Astrocyte of the hippocampus (primary cell): ENCODE measurements around the gene HTT.

Source experiments
- DNase-seq: peaks from one replicate; pipeline ENCODE4 v3.0.0; 2011; ENCODE audit warnings: low read depth, low spot score

The HTT gene

DNA sequence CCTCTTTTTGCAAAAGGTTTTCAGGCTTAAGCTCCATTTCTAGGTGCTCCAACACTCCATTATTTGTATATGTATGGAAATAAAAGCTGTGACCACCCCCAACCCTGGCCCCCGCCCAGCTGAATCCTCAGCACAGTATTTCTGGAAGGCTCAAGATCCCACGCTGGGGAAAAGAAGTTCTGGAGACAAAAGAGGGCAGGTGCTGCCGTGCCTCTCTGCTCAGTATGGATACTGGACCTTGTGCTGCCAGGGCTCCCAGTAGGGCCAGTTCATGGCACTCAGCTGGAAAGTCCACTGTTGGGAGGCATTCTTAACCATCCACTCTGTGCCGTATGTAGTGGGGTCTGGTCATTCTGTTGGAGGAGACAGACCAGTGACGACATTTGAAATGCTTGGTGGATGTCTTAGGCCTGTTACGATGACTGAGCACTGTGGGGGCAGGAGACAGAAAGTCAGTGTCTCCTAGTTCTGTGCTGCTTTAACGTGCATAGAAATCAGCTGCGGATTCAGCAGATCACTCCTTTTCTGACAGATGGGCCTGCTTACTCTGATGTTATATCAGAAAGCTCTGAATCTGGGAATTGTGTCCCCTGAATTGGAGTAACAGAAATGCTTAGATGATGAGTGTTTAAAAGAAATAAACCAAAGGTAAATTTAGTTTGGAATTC lies 126.1 kb downstream of the HTT start:
- DNase-seq = no peak

DNA sequence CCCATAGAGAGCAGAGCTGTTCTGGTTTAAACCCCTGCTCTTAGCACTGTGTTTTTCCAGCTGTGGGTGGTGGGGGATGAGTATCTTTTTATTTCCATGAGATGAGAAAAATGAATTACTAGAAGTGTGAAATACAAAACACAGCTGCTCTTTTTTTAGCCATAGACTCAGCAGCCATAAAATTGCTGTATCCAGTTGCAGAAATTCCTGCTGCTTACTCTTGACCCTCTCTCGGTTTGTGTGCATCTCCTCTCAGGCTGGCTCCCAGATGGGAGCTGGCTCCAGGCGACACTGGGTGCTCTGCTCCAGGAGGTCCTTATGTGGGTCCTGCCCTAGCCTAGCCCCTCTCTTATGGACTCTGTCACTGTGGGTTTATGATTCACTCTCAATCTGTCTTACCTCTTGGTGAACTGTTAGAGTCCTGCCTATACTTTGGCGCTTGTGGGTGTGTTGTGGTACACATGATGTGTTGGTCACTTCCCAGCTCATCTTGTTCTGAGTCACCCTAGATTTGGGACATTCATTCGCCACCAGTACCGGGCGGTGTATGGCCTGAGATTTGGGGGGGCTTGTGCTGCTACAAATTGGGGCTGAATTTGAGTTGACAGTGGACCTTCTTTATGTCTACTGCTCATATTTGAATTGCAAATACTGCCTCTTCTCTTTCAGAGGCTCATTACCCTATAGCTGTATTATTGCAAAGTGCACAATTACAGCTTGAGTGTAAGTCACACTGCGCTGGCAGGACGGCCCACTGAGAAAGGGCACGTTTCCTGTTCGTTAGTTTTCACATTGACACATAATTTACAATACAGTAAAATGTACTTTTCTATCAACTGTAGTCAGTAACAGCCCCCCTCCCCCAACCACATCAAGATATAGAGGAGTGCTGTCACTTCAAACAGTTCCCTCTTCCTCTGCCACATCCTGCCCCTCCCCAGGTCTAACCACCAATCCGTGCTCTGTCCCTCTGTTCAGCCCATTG lies 127.5 kb downstream of the HTT start:
- DNase-seq = peak; percentile 37

DNA sequence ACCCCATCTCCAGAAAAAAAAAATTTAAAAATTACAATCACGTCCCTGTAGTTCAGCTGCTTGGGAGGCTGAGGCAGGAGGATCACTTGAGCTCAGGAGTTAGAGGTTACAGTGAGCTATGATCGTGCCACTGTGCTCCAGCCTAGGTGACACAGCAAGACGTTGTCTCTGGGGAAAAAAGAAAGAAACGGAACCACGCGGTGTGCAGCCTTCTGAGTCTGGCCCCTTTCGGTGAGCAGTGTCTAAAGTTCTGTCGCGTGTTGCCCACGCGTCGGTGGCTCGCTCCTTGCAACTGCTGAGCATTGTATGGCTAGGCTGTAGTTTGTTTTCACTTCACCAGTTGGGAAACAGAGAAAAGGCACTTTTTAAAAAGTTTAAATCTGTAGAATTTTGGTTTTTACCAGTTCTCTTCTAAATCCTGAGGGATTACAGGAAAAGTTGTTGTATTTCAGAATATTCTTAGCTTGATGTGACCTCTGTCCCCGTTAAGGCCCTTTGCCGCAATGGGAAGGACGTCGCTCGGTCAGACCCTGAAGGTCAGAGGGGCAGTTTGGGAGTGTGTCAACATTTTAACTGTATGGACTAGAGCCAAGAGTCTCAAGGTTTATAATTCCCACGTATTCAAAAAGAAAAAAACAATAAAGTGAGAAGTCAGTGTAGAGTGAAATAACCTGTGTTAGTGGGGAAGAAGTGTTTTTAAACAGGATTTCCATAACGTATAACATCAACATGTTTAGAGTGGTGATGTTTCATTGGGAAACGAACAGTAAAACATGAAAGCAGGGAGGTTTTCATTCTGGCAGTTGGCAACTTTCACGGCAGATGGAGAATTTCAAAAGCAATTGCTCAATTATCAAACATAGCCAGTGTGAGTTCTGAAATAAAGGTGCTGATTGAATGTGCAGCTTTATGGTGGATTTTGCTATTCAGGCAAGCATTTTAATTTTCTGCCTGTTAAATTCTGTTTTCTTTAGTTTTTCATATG lies 128.6 kb downstream of the HTT start:
- no peak for DNase-seq

DNA sequence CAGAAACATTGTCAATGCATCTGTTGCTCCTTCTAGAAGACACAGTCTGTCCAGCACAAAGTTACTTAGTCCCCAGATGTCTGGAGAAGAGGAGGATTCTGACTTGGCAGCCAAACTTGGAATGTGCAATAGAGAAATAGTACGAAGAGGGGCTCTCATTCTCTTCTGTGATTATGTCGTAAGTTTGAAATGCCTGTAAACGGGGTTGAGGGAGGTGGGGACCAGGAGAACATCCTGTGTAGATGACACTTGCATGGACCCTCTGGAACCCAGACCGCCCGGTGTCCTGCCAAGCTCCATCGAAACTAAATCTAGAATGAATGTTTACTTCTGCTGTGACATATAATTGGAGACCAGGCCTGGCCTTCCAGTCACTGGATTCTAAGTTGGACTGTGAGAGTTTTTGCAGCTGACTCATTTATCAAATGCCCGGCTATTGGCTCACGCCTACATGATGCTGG lies 129.5 kb downstream of the HTT start:
- peak; percentile 73 for DNase-seq

DNA sequence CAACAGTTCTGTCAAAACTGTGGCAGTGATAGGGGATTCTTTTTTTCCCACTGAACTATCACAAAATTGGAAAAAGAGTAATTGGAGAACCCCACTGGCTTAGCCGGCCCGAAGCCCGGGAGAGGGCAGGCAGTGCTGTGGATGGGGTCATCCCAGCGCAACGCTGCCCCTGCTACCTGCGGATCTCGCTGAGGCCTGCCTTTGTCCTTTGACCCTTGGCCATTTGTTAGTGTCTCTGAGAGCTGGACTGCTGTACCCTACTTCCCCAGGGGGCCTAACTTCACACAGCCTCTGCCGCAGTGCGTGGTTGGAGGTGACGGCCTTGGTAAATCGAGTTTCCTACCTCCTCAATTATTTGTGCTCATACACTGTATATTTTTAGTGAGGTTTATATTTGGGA lies 131.5 kb downstream of the HTT start:
- no peak for DNase-seq

DNA sequence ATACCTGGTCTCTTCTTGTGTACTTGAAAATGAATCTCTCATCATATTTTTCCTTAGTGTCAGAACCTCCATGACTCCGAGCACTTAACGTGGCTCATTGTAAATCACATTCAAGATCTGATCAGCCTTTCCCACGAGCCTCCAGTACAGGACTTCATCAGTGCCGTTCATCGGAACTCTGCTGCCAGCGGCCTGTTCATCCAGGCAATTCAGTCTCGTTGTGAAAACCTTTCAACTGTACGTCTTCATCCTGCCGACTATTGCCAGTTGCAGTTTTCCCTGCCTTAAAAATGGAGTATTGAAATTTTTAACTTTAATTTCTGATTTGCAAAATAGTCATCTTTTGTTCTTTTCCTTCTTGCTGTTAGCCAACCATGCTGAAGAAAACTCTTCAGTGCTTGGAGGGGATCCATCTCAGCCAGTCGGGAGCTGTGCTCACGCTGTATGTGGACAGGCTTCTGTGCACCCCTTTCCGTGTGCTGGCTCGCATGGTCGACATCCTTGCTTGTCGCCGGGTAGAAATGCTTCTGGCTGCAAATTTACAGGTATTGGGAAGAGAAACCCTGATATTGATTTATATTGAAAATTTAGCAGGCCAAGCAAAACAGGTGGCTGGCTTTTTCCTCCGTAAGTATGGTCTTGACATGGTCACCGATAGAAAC lies 132.1 kb downstream of the HTT start:
- no peak for DNase-seq

DNA sequence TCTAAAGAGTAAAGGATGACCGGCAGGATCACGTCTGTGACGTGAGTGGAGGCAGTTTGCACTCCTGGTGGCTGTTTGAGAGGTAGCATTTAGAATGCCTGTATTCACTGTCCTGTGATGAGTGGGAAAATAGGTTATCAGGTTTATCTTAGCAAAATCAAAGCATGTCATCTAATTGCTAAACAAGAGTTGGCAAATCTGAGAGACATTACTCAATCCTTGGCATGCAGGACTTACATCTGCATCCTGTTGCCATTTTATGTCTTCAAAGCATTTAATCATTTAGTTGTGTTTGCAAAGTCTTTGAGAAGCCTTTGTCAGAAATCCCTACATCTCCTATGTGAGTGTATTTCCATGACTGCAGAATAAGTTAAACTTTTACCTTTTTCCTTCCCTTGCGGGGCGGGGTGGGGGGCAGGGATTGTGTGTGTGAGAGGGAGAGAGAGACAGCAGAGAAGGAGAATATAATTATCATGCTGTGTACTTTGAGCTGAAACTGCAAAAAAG lies 133.1 kb downstream of the HTT start:
- DNase-seq = no peak

DNA sequence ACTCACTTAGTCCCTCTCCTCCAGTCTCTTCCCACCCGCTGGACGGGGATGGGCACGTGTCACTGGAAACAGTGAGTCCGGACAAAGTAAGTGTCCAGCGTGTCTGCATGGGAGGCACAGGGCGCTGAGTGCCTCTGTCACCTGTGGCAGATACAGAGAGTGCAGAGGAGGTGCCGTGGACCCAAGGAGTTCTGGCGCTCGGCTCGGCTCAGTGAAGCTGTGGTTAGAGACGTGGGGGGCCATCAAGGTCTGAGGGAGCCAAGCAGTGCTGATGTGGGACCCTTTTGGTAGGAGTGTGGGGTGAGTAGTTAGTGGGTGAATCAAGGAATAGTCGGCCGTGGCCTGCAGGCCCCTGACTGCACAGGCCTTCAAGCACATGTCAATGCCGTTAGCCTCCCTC lies 134.3 kb downstream of the HTT start:
- DNase-seq = no peak

DNA sequence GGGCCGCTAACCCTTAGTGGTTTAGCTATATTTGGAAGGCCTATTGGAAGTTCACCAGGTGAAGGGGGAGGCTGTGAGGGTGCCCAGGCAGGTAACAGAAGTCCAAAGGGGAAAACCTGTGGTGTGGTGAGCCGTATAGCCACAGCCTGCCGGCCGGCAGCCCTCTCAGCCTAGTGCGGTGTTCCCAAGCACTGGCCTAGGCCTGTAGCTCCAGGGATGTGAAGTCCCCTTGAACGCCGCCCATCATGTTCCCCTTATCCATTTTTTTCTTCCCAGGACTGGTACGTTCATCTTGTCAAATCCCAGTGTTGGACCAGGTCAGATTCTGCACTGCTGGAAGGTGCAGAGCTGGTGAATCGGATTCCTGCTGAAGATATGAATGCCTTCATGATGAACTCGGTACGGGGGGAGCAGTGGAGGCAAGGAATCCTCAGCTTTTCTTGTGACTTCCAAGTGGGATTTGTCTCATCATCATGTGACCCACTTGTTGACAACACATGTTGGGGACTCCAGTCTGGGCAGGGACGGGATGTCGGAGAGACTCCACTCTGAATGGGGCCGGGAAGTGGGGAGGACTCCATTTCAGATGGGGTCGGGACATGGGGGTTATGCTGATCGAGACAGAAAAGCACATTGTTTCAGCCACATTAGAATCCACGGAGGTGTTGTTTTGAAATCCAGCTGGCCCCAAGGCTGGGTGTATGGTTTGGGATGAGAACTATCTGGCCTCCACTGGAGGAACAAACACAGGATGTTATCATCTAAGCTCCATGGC lies 135.3 kb downstream of the HTT start:
- no peak for DNase-seq

DNA sequence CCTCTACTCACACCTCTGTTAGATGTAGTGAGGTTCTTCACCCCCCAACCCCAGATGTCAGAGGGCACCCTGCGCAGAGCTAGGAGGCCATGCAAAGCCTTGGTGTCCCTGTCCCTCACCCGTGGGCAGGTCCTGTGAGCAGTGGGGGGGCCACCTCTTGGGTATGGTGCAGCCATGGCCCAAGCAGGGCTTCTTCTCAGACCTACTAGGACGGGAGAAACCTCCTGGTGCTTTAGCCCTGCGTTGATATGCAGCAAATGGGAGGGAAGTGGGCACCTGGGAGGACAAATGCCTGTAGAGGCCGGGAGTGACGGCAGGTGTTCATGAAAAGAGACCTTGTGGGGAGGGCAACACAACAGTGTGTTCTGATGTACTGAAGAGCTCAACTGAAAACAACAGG lies 136.0 kb downstream of the HTT start:
- no peak for DNase-seq

DNA sequence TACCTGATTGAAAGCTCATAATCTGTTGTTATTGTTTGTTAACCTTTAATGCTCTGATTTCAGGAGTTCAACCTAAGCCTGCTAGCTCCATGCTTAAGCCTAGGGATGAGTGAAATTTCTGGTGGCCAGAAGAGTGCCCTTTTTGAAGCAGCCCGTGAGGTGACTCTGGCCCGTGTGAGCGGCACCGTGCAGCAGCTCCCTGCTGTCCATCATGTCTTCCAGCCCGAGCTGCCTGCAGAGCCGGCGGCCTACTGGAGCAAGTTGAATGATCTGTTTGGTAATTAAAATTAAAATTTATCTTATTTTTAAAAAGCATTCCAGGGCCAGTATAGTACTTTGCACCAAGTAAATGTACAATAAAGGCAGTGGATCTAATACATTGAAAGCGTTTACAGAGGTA lies 137.4 kb downstream of the HTT start:
- no peak for DNase-seq

DNA sequence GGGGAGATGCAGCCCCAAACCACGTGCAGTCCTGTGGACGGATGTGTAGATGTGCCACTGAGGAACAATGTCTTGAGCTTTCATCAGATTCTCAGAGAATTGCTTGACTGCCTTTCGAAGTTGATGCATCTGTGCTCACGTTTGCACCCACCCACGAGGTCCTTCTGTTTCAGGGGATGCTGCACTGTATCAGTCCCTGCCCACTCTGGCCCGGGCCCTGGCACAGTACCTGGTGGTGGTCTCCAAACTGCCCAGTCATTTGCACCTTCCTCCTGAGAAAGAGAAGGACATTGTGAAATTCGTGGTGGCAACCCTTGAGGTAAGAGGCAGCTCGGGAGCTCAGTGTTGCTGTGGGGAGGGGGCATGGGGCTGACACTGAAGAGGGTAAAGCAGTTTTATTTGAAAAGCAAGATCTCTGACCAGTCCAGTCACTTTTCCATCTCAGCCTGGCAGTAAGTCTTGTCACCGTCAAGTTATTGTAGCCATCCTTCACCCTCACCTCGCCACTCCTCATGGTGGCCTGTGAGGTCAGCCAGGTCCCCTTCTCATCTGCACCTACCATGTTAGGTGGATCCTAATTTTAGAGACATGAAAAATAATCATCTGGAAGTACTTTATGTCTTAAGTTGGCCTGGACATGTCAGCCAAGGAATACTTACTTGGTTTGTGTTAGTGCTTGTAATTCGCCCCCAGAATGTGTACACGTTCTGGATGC lies 138.1 kb downstream of the HTT start:
- DNase-seq = no peak

DNA sequence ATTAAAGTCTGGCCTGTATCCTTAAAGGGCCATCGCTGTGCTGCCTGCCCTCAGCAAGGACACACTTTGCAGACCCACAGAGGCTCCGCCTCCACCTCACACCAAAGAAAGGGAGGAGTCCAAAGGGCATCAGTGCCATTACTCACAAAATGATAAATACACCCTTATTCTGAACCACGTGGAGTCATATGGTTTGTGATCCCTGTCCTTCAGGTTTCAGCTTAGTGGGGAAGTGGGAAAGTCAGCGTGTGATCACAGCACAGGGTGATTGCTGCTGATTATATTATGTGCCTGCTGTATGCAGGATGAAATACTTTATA lies 138.6 kb downstream of the HTT start:
- no peak for DNase-seq

DNA sequence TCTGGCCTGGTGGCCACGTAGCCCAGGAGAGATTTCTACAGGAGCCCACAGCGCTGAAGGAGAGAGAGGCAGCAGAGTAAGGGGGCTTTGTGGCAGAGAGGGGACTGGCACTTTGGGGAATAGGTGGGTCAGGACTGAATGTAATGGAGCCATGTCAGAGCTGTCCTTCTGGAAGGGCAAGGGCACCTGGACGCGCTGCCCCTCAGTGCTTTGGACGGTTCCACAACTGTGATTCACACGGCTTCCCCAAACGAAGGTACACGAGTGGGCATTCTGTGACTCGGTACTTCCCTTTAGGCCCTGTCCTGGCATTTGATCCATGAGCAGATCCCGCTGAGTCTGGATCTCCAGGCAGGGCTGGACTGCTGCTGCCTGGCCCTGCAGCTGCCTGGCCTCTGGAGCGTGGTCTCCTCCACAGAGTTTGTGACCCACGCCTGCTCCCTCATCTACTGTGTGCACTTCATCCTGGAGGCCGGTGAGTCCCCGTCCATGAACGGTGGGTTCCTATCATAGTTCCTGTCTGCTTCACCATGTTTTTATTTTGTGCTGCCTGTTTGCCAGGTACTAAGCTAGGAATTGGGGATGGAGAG lies 139.3 kb downstream of the HTT start:
- no peak for DNase-seq

DNA sequence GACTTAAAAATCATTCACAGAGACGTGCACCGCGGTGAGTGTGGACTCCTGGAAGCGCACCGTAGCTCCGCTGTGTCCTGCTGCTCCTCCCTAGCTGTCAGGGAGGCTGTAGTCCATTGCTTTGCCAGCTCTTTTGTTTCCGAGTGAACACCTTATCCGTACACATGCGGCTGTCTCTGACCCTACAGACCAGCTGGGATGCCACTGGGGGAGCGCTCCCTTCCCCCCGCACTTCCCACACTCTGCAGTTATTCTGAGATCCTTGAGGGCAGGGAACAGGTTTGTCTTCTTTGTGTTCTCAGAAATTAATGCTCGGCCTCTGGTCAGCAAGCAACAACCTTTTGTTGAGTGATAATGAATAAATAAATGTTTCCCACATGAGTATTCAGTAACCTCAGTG lies 140.8 kb downstream of the HTT start:
- DNase-seq = no peak

DNA sequence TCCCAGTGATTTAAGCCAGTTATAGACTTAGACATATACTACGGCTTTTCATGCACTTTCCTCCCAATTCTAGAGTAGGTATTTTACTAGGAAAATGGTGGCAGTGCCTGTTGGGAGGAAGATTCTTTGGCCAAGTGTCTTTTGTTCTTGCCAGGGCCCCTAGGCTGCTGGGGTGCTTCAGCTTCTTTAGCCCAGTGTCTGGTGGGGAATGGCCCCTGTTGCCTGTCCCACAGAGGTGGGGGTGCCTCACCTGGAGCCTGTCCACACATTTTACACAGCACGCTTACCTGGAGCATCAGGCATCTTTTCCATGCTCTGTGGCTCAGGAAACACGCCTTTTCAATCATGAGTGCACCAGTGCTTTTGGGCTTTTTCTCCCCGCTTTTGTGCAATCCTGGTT lies 141.3 kb downstream of the HTT start:
- DNase-seq = no peak

DNA sequence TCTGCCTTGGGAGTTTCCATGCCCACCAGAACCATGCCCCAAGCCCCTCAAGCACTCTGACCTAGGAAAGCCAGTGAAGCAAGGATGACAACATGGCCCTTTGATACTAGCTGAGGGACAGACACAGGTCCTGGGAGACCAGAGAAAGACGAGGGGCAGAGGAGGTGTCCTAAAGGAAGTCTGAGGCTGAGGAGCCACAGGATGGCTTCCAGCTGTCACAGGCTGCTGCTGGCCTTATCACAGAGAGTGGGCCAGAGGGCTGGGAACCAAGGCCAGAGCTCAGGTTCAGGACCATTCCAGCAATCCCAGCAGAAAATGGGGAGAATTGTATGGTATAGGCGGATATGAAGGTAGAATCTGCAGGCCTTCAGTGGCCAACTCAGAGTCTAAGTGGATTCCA lies 142.8 kb downstream of the HTT start:
- no peak for DNase-seq

DNA sequence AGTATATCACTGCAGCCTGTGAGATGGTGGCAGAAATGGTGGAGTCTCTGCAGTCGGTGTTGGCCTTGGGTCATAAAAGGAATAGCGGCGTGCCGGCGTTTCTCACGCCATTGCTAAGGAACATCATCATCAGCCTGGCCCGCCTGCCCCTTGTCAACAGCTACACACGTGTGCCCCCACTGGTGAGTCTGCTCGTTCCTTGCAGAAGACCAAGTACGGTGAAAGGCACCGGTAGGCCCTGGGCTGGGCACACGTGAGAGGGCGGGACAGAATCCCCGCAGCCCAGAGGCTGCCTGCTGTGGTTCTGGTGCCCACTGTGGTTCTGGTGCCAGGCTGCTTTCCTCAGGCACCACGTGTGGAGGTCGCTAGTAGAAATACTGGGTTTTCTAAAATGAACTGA lies 143.3 kb downstream of the HTT start:
- no peak for DNase-seq
